GM18498 (cell line): ENCODE measurements around the gene C1GALT1C1.

Experiments
- ATAC-seq: cut with Tn5 transposase; IDR thresholded peaks from one replicate; pipeline ENCODE4 v1.9.1; 2021; ENCODE audit warnings: mild to moderate bottlenecking, moderate library complexity; ENCODE audit not compliant: unreplicated experiment

The C1GALT1C1 gene

DNA sequence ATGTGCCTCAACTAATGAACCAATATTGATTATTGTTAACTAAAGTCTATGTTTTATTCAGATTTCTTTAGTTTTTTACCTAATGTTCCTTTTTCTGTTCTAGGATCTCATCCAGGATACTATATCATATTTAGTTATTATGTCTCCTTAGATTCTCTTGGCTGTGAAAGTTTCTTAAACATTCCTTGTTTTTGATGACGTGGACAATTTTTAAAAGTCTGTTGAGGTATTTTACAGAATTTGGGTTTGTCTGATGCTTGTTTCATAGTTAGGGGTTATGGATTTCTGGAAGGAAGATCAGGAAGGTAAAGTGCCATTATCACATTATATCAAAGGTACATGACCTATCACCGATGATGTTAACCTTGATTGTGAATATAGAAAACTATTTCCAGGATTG lies 44.2 kb downstream of the C1GALT1C1 start:
- ATAC-seq, result no peak
